Stimulated activated CD4-positive, alpha-beta T cell treated with anti-CD3 and anti-CD28 coated beads, Interleukin-1b, Interleukin-23, amount 100 ng/mL, for 48 hours (primary cell): ENCODE data around the gene AUH.
A peak's percentile ranks its signal among the peaks of the same experiment; 100 is the strongest.
"Not testable (repeated sequence)": the region's sequence is repeated elsewhere in the genome, so short reads cannot be mapped to it uniquely, and the experiment has no call there.

Experiments used
- DNase-seq: peaks from one replicate; pipeline ENCODE4 v3.0.0-alpha.2; 2020

Gene AUH

GRCh38 chr9:91361291-91362050 is at the start of gene AUH:
TSS of gene AUH (minus strand) at chr9:91361918. CDS start at chr9:91361889, 29 bp downstream.
- DNase-seq, result peak; percentile 86

- DNase-seq, result no peak
Observed at GRCh38 chr9:91411096-91411771, 49.5 kb upstream of the AUH start.

- no peak for DNase-seq
Observed at GRCh38 chr9:91410161-91410560, 48.4 kb upstream of the AUH start.

GRCh38 chr9:91408475-91408874 is 46.8 kb upstream of the AUH start:
- DNase-seq, result no peak

GRCh38 chr9:91407580-91408318 is 46.0 kb upstream of the AUH start:
- DNase-seq, result no peak

GRCh38 chr9:91405343-91406077 is 43.8 kb upstream of the AUH start:
- no peak for DNase-seq

GRCh38 chr9:91403665-91404543 is 42.2 kb upstream of the AUH start:
- no peak for DNase-seq

- DNase-seq, result no peak
Observed at GRCh38 chr9:91398926-91399325, 37.2 kb upstream of the AUH start.

GRCh38 chr9:91395553-91396471 is 34.1 kb upstream of the AUH start:
- no peak for DNase-seq

- DNase-seq, result no peak
Observed at GRCh38 chr9:91395106-91395552, 33.4 kb upstream of the AUH start.

- DNase-seq, result no peak
Observed at GRCh38 chr9:91393826-91394225, 32.1 kb upstream of the AUH start.

GRCh38 chr9:91392435-91392834 is 30.7 kb upstream of the AUH start:
- no peak for DNase-seq

GRCh38 chr9:91391818-91392217 is 30.1 kb upstream of the AUH start:
- DNase-seq, result no peak

- no peak for DNase-seq
Observed at GRCh38 chr9:91391412-91391811, 29.7 kb upstream of the AUH start.

- DNase-seq, result not testable (repeated sequence)
Observed at GRCh38 chr9:91389686-91390085, 28.0 kb upstream of the AUH start.

- DNase-seq, result no peak
Observed at GRCh38 chr9:91386765-91387164, 25.0 kb upstream of the AUH start.

GRCh38 chr9:91384954-91385353 is 23.2 kb upstream of the AUH start:
- no peak for DNase-seq

- DNase-seq, result no peak
Observed at GRCh38 chr9:91383577-91383976, 21.9 kb upstream of the AUH start.

- no peak for DNase-seq
Observed at GRCh38 chr9:91382298-91382697, 20.6 kb upstream of the AUH start.

GRCh38 chr9:91379426-91379825 is 17.7 kb upstream of the AUH start:
- DNase-seq, result no peak

- DNase-seq, result no peak
Observed at GRCh38 chr9:91378695-91379127, 17.0 kb upstream of the AUH start.
